Activated gamma-delta T cell treated with Interleukin-2 at 50 U/mL for 16 hours (primary cell): ENCODE data around the gene SLC2A14.
A peak's percentile ranks its signal among the peaks of the same experiment; 100 is the strongest.
"Not testable (repeated sequence)": the region's sequence is repeated elsewhere in the genome, so short reads cannot be mapped to it uniquely, and the experiment has no call there.

Experiments used
- DNase-seq: peaks from one replicate; pipeline ENCODE4 v3.0.0-alpha.2; 2020

The SLC2A14 gene

GRCh38 chr12:7833201-7833600 lies 39.5 kb downstream of the SLC2A14 start:
- DNase-seq = not testable (repeated sequence)

GRCh38 chr12:7832059-7832696 lies 40.5 kb downstream of the SLC2A14 start:
- peak; percentile 26 for DNase-seq

- not testable (repeated sequence) for DNase-seq
Observed at GRCh38 chr12:7829737-7830136, 43.0 kb downstream of the SLC2A14 start.

GRCh38 chr12:7825754-7826153 lies 47.0 kb downstream of the SLC2A14 start:
- not testable (repeated sequence) for DNase-seq

- peak; percentile 63 for DNase-seq
Observed at GRCh38 chr12:7806863-7807487, 65.7 kb downstream of the SLC2A14 start.

GRCh38 chr12:7806319-7806718 lies 66.4 kb downstream of the SLC2A14 start:
- not testable (repeated sequence) for DNase-seq

GRCh38 chr12:7801460-7801859 lies 71.3 kb downstream of the SLC2A14 start:
- no peak for DNase-seq

GRCh38 chr12:7798750-7799308 lies 73.9 kb downstream of the SLC2A14 start:
- not testable (repeated sequence) for DNase-seq

- no peak for DNase-seq
Observed at GRCh38 chr12:7797698-7798398, 74.9 kb downstream of the SLC2A14 start.

- DNase-seq = not testable (repeated sequence)
Observed at GRCh38 chr12:7797269-7797668, 75.4 kb downstream of the SLC2A14 start.

GRCh38 chr12:7793211-7793610 lies 79.5 kb downstream of the SLC2A14 start:
- DNase-seq = no peak

GRCh38 chr12:7788884-7789528 lies 83.7 kb downstream of the SLC2A14 start, which contains the start of gene NANOG:
NANOG (plus strand) TSS chr12:7789402; CDS start chr12:7789615, 213 bp downstream.
- DNase-seq = not testable (repeated sequence)

GRCh38 chr12:7788294-7788660 lies 84.4 kb downstream of the SLC2A14 start:
- DNase-seq = no peak

GRCh38 chr12:7787574-7788293 lies 85.0 kb downstream of the SLC2A14 start:
- no peak for DNase-seq

- no peak for DNase-seq
Observed at GRCh38 chr12:7784701-7785100, 88.0 kb downstream of the SLC2A14 start.

GRCh38 chr12:7783433-7783832 lies 89.3 kb downstream of the SLC2A14 start:
- not testable (repeated sequence) for DNase-seq

GRCh38 chr12:7782055-7782454 lies 90.7 kb downstream of the SLC2A14 start:
- DNase-seq = no peak

- DNase-seq = no peak
Observed at GRCh38 chr12:7781274-7781673, 91.4 kb downstream of the SLC2A14 start.

GRCh38 chr12:7769999-7770398 lies 102.7 kb downstream of the SLC2A14 start:
- DNase-seq = no peak
